Neural cell (in vitro differentiated cells): ENCODE measurements around the gene GPHN. TPM values are rescaled to one million over a fixed set of nuclear protein-coding genes. Genes with fewer than 3 reads are reported as not detected.
"Not testable (repeated sequence)": the region's sequence is repeated elsewhere in the genome, so short reads cannot be mapped to it uniquely, and the experiment has no call there.

Source experiments
- H2AFZ ChIP-seq: fragments of 200-600, 300-800 bp; sonication (generic), shearing (Covaris generic); 2 replicates; pipeline ENCODE4 v1.6.0; 2014; ENCODE audit warnings: low read depth, mild to moderate bottlenecking, antibody characterized with exemption, low read length, moderate library complexity
- H3F3A ChIP-seq: fragments of 200-600 bp; shearing (Covaris generic); 2 replicates; pipeline ENCODE4 v1.6.1; 2016; ENCODE audit warnings: mild to moderate bottlenecking, moderate library complexity, mixed read lengths, antibody characterized with exemption, low read length; ENCODE audit not compliant: insufficient read depth, poor library complexity, severe bottlenecking
- H3K27ac ChIP-seq: fragments of 200-600, 300-800 bp; sonication (generic), shearing (Covaris generic); 2 replicates; pipeline ENCODE4 v1.5.1; 2014; ENCODE audit warnings: mild to moderate bottlenecking, low read length, moderate library complexity
- H3K27me3 ChIP-seq: fragments of 300-800, 200-600 bp; sonication (generic), shearing (Covaris generic); 2 replicates; pipeline ENCODE4 v1.6.0; 2014; ENCODE audit warnings: mild to moderate bottlenecking, low read depth, low read length, moderate library complexity; ENCODE audit not compliant: insufficient read depth
- H3K36me3 ChIP-seq: fragments of 300-800, 200-600 bp; sonication (generic), shearing (Covaris generic); 2 replicates; pipeline ENCODE4 v1.5.1; 2014; ENCODE audit warnings: mild to moderate bottlenecking, antibody characterized with exemption, low read length, moderate library complexity; ENCODE audit not compliant: insufficient read depth
- H3K4me2 ChIP-seq: fragments of 300-800, 200-600 bp; sonication (generic), shearing (Covaris generic); 2 replicates; pipeline ENCODE4 v1.6.0; 2014; ENCODE audit warnings: mild to moderate bottlenecking, low read length
- H3K4me3 ChIP-seq: fragments of 300-800, 200-600 bp; sonication (generic), shearing (Covaris generic); 2 replicates; pipeline ENCODE4 v1.5.1; 2014; ENCODE audit warnings: mild to moderate bottlenecking, low read length, moderate library complexity
- H3K79me2 ChIP-seq: fragments of 200-600 bp; shearing (Covaris generic); replicated peaks from 2 replicates; pipeline ENCODE4 v1.6.0; 2014; ENCODE audit warnings: mild to moderate bottlenecking, low read length, moderate library complexity; ENCODE audit not compliant: insufficient read depth
- H3K9ac ChIP-seq: fragments of 300-800, 200-600 bp; sonication (generic), shearing (Covaris generic); 2 replicates; pipeline ENCODE4 v1.6.1; 2016; ENCODE audit warnings: mild to moderate bottlenecking, low read length, mixed read lengths
- H3K9me2 ChIP-seq: fragments of 200-600 bp; shearing (Covaris generic); 2 replicates; pipeline ENCODE4 v1.6.1; 2016; ENCODE audit warnings: mild to moderate bottlenecking, low read length, mixed read lengths; ENCODE audit not compliant: insufficient read depth
- H3K9me3 ChIP-seq: fragments of 200-600, 300-800 bp; sonication (generic), shearing (Covaris generic); 2 replicates; pipeline ENCODE4 v1.6.1; 2016; ENCODE audit warnings: mild to moderate bottlenecking, mixed run types, low read length, moderate library complexity, mixed read lengths
- H4K20me1 ChIP-seq: fragments of 200-600 bp; shearing (Covaris generic); 2 replicates; pipeline ENCODE4 v1.6.1; 2016; ENCODE audit warnings: mild to moderate bottlenecking, mixed run types; ENCODE audit not compliant: insufficient read depth
- EP300 ChIP-seq: fragments of 450-650 bp; conservative IDR thresholded peaks from 2 replicates; pipeline ENCODE4 v1.6.1; 2014; ENCODE audit warnings: antibody characterized with exemption, mild to moderate bottlenecking, moderate library complexity; ENCODE audit not compliant: poor library complexity, severe bottlenecking
- EZH2 ChIP-seq: fragments of 200-600, 300-800 bp; shearing (Covaris generic), sonication (generic); IDR thresholded peaks from 2 replicates; pipeline ENCODE4 v1.6.1; 2014; ENCODE audit warnings: antibody characterized with exemption, low read length, borderline replicate concordance, mild to moderate bottlenecking; ENCODE audit not compliant: insufficient read depth, poor library complexity, severe bottlenecking
- MXI1 ChIP-seq: fragments of 450-650 bp; conservative IDR thresholded peaks from 2 replicates; pipeline ENCODE4 v1.6.1; 2014; ENCODE audit warnings: antibody characterized with exemption, mild to moderate bottlenecking; ENCODE audit not compliant: poor library complexity, severe bottlenecking
- POLR2AphosphoS5 ChIP-seq: IDR thresholded peaks from 2 replicates; pipeline ENCODE4 v1.6.1; 2012
- RAD21 ChIP-seq: fragments of 450-650 bp; conservative IDR thresholded peaks from 2 replicates; pipeline ENCODE4 v1.6.1; 2014; ENCODE audit warnings: antibody characterized with exemption, mild to moderate bottlenecking, moderate library complexity
- SMC3 ChIP-seq: fragments of 450-650 bp; conservative IDR thresholded peaks from 2 replicates; pipeline ENCODE4 v1.6.1; 2014; ENCODE audit warnings: antibody characterized with exemption, mild to moderate bottlenecking, moderate library complexity; ENCODE audit not compliant: poor library complexity
- TAF1 ChIP-seq: IDR thresholded peaks from 2 replicates; pipeline ENCODE4 v1.6.1; 2012; ENCODE audit warnings: low read depth
- polyA plus RNA-seq: library from polyadenylated mRNA; depleted of rRNA; stranded (reverse); fragments of >200 nt; gene quantifications from 2 replicates; pipeline ENCODE4 v1.2.3, GENCODE V29; 2014
- TF ChIP-seq, protein P1 (sequence below): fragments of 450-650 bp; IDR thresholded peaks from 2 replicates; pipeline ENCODE4 v1.5.1; 2014; ENCODE audit warnings: antibody characterized with exemption, mild to moderate bottlenecking, moderate library complexity; ENCODE audit not compliant: poor library complexity, severe bottlenecking
- TF ChIP-seq, protein P2 (sequence below): IDR thresholded peaks from 2 replicates; pipeline ENCODE4 v1.6.1; 2012; ENCODE audit warnings: borderline replicate concordance

The GPHN gene
- polyA plus RNA-seq, 1 donor from 2014 or later = 135 TPM

DNA sequence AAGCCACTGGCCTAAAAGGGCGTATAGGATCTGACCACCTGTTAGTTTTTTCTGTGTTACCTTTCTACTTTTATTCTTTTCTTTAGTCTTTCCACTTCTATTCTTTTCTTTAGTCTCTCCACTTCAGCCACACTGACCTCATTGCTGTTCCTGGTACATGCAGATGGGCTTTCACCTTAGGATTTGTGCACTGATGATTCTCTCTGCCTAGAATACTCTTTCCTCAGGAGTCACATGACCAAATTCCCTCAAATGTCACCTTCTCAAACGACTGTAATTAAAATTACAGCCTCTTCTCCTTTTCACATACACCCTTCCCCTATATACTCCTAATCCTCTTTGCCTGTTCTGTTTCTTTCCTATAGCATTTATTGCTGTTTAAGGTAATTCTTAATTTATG is 36.0 kb downstream of the GPHN start:
- TF ChIP-seq POLR2AphosphoS5 = no peak
- TF ChIP-seq EZH2 = no peak
- TF ChIP-seq RAD21 = no peak
- no peak for TF ChIP-seq SMC3
- no peak for TF ChIP-seq MXI1
- TF ChIP-seq TAF1 = no peak
- TF ChIP-seq, protein P1, sequence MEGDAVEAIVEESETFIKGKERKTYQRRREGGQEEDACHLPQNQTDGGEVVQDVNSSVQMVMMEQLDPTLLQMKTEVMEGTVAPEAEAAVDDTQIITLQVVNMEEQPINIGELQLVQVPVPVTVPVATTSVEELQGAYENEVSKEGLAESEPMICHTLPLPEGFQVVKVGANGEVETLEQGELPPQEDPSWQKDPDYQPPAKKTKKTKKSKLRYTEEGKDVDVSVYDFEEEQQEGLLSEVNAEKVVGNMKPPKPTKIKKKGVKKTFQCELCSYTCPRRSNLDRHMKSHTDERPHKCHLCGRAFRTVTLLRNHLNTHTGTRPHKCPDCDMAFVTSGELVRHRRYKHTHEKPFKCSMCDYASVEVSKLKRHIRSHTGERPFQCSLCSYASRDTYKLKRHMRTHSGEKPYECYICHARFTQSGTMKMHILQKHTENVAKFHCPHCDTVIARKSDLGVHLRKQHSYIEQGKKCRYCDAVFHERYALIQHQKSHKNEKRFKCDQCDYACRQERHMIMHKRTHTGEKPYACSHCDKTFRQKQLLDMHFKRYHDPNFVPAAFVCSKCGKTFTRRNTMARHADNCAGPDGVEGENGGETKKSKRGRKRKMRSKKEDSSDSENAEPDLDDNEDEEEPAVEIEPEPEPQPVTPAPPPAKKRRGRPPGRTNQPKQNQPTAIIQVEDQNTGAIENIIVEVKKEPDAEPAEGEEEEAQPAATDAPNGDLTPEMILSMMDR = no peak
- TF ChIP-seq, protein P2, sequence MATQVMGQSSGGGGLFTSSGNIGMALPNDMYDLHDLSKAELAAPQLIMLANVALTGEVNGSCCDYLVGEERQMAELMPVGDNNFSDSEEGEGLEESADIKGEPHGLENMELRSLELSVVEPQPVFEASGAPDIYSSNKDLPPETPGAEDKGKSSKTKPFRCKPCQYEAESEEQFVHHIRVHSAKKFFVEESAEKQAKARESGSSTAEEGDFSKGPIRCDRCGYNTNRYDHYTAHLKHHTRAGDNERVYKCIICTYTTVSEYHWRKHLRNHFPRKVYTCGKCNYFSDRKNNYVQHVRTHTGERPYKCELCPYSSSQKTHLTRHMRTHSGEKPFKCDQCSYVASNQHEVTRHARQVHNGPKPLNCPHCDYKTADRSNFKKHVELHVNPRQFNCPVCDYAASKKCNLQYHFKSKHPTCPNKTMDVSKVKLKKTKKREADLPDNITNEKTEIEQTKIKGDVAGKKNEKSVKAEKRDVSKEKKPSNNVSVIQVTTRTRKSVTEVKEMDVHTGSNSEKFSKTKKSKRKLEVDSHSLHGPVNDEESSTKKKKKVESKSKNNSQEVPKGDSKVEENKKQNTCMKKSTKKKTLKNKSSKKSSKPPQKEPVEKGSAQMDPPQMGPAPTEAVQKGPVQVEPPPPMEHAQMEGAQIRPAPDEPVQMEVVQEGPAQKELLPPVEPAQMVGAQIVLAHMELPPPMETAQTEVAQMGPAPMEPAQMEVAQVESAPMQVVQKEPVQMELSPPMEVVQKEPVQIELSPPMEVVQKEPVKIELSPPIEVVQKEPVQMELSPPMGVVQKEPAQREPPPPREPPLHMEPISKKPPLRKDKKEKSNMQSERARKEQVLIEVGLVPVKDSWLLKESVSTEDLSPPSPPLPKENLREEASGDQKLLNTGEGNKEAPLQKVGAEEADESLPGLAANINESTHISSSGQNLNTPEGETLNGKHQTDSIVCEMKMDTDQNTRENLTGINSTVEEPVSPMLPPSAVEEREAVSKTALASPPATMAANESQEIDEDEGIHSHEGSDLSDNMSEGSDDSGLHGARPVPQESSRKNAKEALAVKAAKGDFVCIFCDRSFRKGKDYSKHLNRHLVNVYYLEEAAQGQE = no peak
- no peak for TF ChIP-seq EP300
- H3K79me2 ChIP-seq = peaks cover 4% of the 10 kb centered on the region

DNA sequence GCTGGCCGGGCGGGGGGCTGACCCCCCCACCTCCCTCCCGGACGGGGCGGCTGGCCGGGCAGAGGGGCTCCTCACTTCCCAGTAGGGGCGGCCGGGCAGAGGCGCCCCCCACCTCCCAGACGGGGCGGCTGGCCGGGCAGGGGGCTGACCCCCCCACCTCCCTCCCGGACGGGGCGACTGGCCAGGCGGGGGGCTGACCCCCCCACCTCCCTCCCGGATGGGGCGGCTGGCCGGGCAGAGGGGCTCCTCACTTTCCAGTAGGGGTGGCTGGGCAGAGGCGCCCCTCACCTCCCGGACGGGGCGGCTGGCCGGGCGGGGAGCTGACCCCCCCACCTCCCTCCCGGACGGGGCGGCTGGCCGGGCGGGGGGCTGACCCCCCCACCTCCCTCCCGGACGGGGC is 37.2 kb downstream of the GPHN start:
- H3K27me3 ChIP-seq, H3K4me3 ChIP-seq, H3K9me3 ChIP-seq, H3K9ac ChIP-seq, H3K4me2 ChIP-seq, H4K20me1 ChIP-seq, H2AFZ ChIP-seq, H3F3A ChIP-seq, H3K27ac ChIP-seq, H3K9me2 ChIP-seq, H3K36me3 ChIP-seq, H3K79me2 ChIP-seq: not testable (repeated sequence)

More for the DNA sequence above, 36.0 kb downstream of the GPHN start:
- H3K27me3 ChIP-seq = no peaks in the 10 kb centered on the region
- no peaks in the 10 kb centered on the region for H3F3A ChIP-seq
- no peak overlapping the region for H2AFZ ChIP-seq
- no peaks in the 10 kb centered on the region for H4K20me1 ChIP-seq
- no peak overlapping the region for H3K27ac ChIP-seq
- H3K36me3 ChIP-seq = no peaks in the 10 kb centered on the region
- no peaks in the 10 kb centered on the region for H3K9me2 ChIP-seq
- no peak overlapping the region for H3K4me3 ChIP-seq
- H3K9ac ChIP-seq = no peak overlapping the region
- H3K4me2 ChIP-seq = no peak overlapping the region
- H3K9me3 ChIP-seq = no peaks in the 10 kb centered on the region

DNA sequence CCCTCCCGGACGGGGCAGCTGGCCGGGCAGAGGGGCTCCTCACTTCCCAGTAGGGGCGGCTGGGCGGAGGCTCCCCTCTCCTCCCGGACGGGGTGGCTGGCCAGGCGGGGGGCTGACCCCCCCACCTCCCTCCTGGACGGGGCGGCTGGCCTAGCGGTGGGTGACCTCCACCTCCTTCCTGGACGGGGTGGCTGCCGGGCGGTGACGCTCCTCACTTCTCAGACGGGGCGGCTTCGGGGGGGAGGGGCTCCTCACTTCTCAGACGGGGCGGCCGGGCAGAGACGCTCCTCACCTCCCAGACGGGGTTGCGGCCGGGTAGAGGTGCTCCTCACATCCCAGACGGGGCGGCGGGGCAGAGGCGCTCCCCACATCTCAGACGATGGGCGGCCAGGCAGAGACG is 37.8 kb downstream of the GPHN start:
- not testable (repeated sequence) for H3K9ac ChIP-seq, H3K27me3 ChIP-seq, H3K79me2 ChIP-seq, H3K9me3 ChIP-seq, H3K4me2 ChIP-seq, H3K27ac ChIP-seq, H3K4me3 ChIP-seq, H3F3A ChIP-seq, H3K36me3 ChIP-seq, H3K9me2 ChIP-seq, H2AFZ ChIP-seq, H4K20me1 ChIP-seq
